Measurements from ENCODE around the gene KLF16.

DNA sequence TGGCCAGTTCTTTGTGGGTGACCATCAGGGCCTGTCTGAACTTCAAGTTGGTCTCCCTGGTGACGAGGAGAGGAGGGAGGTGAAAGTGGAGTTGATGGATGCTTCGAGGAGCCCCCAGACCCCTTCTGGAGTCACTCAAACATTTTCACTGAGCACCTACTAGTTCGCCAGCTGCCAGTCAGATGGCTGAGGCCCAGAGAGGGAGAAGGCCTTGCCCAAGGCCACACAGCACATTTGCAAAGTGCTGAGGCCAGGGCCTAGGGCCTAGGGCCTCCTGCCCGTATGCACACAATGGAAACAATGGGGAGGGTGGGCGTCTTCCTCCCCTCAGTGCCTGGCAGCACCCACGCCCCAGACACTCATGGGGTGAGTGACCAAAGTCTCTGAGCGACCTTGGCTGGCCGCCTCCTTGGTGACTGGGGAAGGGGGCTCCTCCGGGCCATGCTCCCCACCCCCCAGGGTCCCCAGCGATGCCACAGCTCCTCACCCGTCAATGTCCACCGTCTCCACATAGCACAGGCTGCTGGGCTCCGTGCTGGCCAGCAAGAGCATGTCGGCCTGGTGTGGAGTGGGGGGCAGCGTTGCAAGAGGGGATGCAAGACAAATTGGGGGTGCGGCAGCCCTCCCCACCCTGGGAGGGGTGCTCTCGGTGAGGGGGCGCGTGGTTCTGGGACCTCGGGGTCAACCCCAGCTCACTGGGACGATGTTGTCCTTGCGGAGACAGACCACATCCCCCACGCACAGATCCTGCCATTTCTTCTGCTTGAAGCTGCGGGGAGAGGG is 57.8 kb downstream of the KLF16 start:
- TF ChIP-seq, protein P1, sequence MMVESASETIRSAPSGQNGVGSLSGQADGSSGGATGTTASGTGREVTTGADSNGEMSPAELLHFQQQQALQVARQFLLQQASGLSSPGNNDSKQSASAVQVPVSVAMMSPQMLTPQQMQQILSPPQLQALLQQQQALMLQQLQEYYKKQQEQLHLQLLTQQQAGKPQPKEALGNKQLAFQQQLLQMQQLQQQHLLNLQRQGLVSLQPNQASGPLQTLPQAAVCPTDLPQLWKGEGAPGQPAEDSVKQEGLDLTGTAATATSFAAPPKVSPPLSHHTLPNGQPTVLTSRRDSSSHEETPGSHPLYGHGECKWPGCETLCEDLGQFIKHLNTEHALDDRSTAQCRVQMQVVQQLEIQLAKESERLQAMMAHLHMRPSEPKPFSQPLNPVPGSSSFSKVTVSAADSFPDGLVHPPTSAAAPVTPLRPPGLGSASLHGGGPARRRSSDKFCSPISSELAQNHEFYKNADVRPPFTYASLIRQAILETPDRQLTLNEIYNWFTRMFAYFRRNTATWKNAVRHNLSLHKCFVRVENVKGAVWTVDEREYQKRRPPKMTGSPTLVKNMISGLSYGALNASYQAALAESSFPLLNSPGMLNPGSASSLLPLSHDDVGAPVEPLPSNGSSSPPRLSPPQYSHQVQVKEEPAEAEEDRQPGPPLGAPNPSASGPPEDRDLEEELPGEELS (CRISPR knock-in tag; IDR thresholded peaks at IDR 0.05) = no peak
- TF ChIP-seq, protein P2, sequence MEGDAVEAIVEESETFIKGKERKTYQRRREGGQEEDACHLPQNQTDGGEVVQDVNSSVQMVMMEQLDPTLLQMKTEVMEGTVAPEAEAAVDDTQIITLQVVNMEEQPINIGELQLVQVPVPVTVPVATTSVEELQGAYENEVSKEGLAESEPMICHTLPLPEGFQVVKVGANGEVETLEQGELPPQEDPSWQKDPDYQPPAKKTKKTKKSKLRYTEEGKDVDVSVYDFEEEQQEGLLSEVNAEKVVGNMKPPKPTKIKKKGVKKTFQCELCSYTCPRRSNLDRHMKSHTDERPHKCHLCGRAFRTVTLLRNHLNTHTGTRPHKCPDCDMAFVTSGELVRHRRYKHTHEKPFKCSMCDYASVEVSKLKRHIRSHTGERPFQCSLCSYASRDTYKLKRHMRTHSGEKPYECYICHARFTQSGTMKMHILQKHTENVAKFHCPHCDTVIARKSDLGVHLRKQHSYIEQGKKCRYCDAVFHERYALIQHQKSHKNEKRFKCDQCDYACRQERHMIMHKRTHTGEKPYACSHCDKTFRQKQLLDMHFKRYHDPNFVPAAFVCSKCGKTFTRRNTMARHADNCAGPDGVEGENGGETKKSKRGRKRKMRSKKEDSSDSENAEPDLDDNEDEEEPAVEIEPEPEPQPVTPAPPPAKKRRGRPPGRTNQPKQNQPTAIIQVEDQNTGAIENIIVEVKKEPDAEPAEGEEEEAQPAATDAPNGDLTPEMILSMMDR (IDR thresholded peaks at IDR 0.05) = no peak
- no peak for TF ChIP-seq ZBTB21 (CRISPR knock-in tag; IDR thresholded peaks at IDR 0.05; ENCODE audit: borderline replicate concordance)
- TF ChIP-seq CREM (CRISPR knock-in tag; IDR thresholded peaks at IDR 0.05) = no peak
- TF ChIP-seq IRF2 (CRISPR knock-in tag; IDR thresholded peaks at IDR 0.05; ENCODE audit: borderline replicate concordance, low read depth) = no peak
- TF ChIP-seq NR1H2 (CRISPR knock-in tag; IDR thresholded peaks at IDR 0.05) = no peak
- TF ChIP-seq GABPB1 (CRISPR knock-in tag; IDR thresholded peaks at IDR 0.05) = no peak
- no peak for TF ChIP-seq ZNF671 (CRISPR knock-in tag; IDR thresholded peaks at IDR 0.05)
- TF ChIP-seq, protein P3, sequence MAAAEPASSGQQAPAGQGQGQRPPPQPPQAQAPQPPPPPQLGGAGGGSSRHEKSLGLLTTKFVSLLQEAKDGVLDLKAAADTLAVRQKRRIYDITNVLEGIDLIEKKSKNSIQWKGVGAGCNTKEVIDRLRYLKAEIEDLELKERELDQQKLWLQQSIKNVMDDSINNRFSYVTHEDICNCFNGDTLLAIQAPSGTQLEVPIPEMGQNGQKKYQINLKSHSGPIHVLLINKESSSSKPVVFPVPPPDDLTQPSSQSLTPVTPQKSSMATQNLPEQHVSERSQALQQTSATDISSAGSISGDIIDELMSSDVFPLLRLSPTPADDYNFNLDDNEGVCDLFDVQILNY (CRISPR knock-in tag; IDR thresholded peaks at IDR 0.05) = no peak

Measured in WTC11 (cell line).